Renal cortical epithelial cell (primary cell): ENCODE measurements around the gene ZNF385A. TPM values are rescaled to one million over a fixed set of nuclear protein-coding genes. Genes with fewer than 3 reads are reported as not detected.

Experiments
- DNase-seq: peaks from one replicate; pipeline ENCODE4 v3.0.0-alpha.2; 2011; ENCODE audit warnings: low read depth
- total RNA-seq: library from RNA; depleted of rRNA; stranded (reverse); fragments of >200 nt; gene quantifications from 2 replicates; pipeline ENCODE4 v1.2.3, GENCODE V29; 2014

Gene ZNF385A
- total RNA-seq, 1 donor from 2014 or later = 10.2 TPM

GRCh38 chr12:54415221-54415929 lies 30.8 kb upstream of the ZNF385A start:
- DNase-seq = no peak

DNA sequence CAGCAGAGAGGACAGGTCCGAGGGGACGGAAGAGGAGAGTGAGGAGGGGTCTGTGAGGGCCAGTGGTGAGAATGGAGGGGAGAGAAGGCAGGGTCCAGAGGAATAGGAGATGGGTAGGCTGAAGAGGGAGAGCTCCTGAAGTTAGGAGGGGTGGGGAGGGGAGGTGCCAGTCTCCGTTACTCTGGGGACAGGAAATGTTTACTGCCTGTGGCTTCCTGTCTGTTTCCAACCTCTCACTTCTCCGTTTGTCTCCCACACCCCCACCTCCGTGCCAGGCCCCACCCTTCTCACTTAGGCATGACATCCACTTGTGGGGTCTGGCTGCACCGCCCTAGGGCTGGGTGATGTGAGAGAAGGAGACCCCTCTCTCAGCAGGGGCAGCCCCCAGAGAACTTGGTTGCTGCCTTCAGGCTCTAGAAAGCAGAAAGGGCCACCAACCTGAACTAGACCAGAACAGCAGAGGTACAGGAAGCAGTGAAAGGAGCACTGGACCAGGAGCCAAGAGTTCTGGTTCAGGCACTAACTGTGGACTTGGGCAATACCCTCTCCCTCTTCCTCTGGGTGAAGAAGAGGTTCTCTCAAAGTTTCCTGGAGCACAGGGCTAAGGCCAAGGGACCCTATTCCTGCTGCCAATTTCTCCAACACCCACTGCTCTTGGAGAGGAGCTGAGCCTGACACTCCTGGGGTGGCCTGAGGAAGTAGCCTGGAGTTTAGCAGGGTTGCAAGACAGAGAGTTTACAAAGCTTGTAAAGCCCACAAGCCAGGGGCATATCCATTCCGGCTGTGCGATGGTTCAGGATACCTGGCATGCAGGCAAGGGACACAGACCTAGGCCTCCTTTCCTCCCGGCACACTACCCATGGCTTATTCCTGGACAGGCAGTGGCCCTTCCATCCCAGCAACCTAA lies 29.0 kb upstream of the ZNF385A start:
- DNase-seq = no peak

GRCh38 chr12:54412786-54413185 lies 28.3 kb upstream of the ZNF385A start:
- DNase-seq = no peak

GRCh38 chr12:54412348-54412747 lies 27.8 kb upstream of the ZNF385A start:
- no peak for DNase-seq

- peak; percentile 93 for DNase-seq
These were observed 27.1 kb upstream of the ZNF385A start for GRCh38 chr12:54411391-54412241.

GRCh38 chr12:54409267-54409666 lies 24.7 kb upstream of the ZNF385A start:
- no peak for DNase-seq

DNA sequence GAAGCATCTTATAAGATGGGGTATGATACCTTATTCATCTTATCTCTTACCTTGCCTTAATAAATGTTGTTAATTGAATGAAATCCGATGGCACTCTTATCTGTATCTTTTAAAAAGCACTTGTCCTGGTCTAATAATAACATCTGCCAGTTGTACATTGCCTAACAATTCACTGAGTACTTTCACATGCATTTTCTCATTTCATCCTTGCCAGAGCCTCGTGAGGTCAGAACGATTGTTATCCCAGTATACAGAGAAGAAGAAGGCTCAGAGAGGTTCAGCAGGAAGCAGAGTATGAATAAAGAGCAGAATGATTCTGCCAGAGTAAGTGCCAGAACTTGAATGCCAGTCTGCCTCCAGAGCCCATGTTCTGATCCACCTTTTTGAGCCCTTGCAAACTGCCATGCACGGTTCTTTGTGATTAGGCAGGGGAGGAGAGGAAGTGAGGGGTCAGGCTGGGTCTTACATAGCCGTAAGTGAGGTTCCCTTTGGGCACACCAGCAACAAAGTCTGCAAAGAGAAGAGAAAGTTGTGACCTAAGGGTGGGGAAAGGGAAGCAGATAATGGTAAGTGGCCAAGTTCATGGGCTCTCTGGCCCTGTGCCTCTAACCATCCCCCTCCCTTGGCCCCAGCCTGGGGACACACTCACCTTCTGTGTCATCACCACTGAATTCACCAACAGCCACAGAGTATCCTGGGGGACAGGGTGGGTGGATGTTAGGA lies 22.8 kb upstream of the ZNF385A start:
- DNase-seq = no peak

DNA sequence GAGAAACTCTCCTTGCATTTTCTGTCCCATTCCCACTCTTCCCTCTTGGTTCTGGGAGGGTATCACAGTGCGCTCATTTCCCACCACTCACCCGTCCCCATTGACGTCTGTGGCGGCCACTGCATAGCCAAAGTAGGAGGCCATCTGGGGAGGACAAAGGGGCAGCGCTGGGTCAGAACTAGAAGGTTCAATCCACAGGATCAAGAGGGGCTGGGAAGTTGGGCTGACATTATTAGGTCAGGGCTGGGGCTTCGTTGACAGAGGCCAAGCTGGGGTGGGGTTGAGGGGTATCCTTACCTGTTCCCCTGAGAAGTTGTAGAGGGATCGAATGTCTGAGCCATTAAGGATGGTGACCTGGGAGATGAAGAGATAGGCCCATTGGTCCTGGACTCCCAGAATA lies 21.0 kb upstream of the ZNF385A start:
- DNase-seq = no peak

DNA sequence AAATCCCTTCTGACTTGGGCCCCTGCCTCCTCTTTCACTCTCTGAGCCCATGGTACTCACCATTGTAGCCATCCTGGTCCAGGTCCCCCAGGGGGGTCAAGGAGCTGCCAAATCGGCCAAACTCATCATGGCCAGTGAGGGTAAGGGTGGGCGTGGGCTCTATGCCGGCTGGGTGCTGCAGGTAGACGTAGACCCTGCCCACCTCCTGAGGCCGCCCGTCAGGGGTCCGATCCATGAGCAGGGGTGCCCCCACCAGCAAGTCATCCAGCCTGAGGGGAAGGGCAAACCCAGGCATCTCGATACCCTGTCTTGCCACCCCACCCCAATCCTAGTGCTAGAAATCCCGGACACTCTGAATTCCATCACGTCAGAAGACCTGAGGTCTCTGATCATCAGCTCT lies 20.6 kb upstream of the ZNF385A start:
- no peak for DNase-seq

DNA sequence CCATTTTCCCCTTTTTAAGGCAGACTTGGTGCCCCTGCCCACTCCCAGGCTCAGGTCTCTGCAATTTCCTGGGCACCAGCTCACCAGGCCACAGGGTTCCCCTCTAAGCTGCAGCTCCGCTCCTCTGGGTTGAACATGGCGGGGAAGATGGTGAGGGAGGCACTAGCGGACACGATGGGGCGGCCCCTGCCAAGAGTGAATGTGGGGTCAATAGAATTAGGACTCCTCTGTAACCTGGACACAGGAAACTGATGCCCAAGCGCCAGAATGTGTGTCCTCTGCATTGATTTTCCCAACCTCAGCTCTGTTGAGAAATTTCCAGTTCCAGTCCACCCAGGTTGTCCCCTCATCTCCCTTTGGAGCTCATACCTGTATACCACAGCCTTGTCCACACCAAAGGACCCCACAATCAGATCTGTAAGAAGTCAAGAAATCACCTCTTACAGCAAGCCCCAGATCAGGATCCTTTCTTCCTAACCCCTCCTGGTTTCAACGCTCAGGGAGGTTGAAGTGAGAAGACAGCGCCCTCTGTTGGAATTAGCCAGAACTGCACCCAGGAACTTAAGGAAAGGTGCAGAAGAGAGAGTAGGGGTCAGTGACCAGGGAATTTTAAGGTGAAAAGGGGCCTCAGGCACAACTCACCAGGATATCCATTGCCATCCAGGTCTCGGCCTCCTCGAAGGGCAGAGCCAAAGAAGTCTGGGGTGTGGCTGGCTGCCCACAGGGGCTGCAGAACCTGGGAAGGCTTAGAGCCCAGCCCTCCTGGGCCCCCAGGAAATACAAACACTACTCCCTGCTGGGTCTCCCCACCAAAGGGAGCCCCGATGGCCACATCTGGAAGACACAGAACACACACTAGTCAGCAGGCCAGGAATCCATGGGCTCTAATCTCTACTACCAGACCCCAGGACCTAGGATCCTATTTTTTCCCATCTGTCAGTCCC lies 19.8 kb upstream of the ZNF385A start:
- peak; percentile 58 for DNase-seq

DNA sequence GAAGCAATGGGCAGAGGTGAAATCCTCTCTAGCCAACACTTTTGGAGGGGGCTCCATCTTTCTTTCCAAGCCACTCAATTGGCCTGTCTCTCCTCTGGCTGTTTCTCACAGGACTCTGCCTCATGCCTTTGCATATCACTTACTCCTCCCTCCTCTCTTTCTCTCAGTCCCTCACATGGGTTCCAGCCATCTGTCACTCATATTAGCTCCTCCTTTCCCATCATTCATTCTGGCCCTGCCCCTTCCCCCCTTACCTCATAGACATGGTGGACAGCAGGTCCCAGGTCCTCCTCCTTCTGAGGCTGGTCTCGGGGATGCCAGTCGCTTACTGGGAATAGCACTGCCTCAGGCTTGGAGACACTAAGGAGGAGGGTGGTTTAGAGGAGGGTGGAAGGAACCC lies 16.6 kb upstream of the ZNF385A start:
- DNase-seq = no peak

- DNase-seq = peak; percentile 59
These were observed 14.7 kb upstream of the ZNF385A start for GRCh38 chr12:54398995-54399793.

DNA sequence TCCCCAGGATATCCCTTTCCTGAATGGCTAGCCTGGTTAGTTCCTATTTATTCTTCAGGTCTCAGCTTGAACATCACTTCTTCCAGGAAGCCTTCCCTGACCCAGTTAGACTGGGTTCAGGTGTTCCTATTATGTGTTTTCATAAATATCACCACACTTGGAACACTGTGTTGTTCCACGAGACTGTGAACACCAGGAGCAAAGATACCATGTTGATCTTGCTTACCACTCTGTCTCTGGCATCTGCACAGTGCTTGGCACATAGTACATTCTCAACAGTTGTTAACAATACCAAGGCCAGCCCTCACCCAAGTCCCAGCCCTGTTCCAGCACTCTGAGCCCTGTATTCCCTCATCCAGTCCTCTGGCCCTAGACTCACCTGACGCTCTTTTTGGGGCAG lies 13.7 kb upstream of the ZNF385A start:
- DNase-seq = no peak

- DNase-seq = no peak
These were observed 12.6 kb upstream of the ZNF385A start for GRCh38 chr12:54397157-54397556.

DNA sequence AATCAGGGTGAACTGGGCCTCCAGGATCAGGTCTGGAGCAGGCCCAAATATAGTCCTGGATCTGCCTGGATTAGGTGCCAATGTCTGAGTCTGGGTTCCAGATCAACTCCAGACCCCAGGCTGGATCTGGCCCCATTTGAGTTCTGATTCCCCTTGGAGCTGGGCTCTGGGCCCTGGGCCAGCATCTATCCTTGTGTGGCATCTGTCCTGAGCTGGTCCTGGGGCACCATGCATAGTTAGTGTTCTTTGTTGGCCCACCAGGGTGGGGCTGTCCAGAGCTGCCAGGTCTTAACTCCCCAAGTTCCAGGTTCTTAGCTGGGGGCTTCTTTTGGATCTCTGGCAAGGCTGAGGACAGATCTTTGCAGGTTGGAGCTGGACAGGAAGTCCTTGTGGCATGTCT lies 11.0 kb upstream of the ZNF385A start:
- DNase-seq = no peak

- no peak for DNase-seq
These were observed 10.5 kb upstream of the ZNF385A start for GRCh38 chr12:54394986-54395385.

- DNase-seq = peak; percentile 28
These were observed 9.8 kb upstream of the ZNF385A start for GRCh38 chr12:54394281-54394719.

DNA sequence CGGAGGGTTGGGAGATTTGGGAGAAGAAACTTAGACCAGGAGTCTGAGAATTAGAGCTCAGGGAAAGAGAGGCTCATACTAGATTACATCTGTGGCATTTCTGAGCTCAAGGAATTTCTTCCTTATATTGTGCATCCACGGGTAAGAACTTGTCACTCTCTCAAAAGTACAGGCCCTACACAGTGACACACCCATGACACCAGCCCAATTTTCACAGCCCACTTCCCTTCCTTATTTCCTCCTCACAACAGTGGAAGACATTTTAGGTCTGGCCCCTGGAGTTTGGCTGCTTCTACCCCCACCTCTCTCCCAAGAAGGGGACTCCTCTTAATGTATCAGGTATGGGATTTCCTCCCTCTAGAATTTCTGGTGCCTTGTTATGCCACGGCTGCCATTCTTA lies 9.2 kb upstream of the ZNF385A start:
- DNase-seq = no peak

- DNase-seq = no peak
These were observed 8.7 kb upstream of the ZNF385A start for GRCh38 chr12:54393207-54393609.
